WTC11 (cell line): ENCODE measurements around the gene RYR3.

Source experiments
- JUN ChIP-seq: sonication (generic); formaldehyde crosslinking; IDR thresholded peaks from 2 replicates; pipeline ENCODE4 v1.8.0; 2023; ENCODE audit warnings: mild to moderate bottlenecking, missing genetic modification reagents
- KAT7 ChIP-seq: sonication (generic); formaldehyde crosslinking; IDR thresholded peaks from 2 replicates; pipeline ENCODE4 v1.8.1; 2023; ENCODE audit warnings: missing genetic modification reagents, mild to moderate bottlenecking, borderline replicate concordance
- TF ChIP-seq, protein P1 (sequence below): fragments of 200-600 bp; IDR thresholded peaks from 2 replicates; pipeline ENCODE4 v1.8.0; 2022; ENCODE audit warnings: antibody characterized with exemption
- TF ChIP-seq, protein P2 (sequence below): sonication (generic); formaldehyde crosslinking; IDR thresholded peaks from 2 replicates; pipeline ENCODE4 v1.8.1; 2023; ENCODE audit warnings: mild to moderate bottlenecking, missing genetic modification reagents
- TF ChIP-seq, protein P3 (sequence below): sonication (generic); formaldehyde crosslinking; IDR thresholded peaks from 2 replicates; pipeline ENCODE4 v1.8.0; 2022; ENCODE audit warnings: mild to moderate bottlenecking, missing genetic modification reagents
- TF ChIP-seq, protein P4 (sequence below): sonication (generic); formaldehyde crosslinking; IDR thresholded peaks from 2 replicates; pipeline ENCODE4 v1.8.1; 2022; ENCODE audit warnings: low read depth, mild to moderate bottlenecking, moderate library complexity, missing genetic modification reagents, borderline replicate concordance

DNA sequence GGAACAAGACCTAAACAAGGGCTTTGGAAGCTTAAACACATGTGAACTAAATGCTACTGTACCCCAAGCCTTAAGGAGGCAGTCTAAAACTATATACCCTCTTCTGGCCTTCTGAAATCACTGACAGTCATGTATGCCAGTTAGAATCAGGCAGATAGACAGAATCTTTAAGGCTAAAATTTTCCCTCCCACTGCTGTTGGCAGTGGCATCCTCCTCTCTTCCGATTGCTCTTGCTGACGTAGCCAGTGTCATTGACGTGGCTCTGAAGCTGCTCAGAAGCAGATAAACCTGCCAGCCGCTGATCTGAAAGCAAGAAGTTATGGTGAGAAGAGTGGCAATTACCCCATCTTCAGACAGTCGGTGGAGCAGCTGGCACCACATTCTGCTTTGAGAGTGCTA is 3.3 kb downstream of the RYR3 start:
- TF ChIP-seq, protein P1, sequence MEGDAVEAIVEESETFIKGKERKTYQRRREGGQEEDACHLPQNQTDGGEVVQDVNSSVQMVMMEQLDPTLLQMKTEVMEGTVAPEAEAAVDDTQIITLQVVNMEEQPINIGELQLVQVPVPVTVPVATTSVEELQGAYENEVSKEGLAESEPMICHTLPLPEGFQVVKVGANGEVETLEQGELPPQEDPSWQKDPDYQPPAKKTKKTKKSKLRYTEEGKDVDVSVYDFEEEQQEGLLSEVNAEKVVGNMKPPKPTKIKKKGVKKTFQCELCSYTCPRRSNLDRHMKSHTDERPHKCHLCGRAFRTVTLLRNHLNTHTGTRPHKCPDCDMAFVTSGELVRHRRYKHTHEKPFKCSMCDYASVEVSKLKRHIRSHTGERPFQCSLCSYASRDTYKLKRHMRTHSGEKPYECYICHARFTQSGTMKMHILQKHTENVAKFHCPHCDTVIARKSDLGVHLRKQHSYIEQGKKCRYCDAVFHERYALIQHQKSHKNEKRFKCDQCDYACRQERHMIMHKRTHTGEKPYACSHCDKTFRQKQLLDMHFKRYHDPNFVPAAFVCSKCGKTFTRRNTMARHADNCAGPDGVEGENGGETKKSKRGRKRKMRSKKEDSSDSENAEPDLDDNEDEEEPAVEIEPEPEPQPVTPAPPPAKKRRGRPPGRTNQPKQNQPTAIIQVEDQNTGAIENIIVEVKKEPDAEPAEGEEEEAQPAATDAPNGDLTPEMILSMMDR, result no peak
- TF ChIP-seq, protein P2, sequence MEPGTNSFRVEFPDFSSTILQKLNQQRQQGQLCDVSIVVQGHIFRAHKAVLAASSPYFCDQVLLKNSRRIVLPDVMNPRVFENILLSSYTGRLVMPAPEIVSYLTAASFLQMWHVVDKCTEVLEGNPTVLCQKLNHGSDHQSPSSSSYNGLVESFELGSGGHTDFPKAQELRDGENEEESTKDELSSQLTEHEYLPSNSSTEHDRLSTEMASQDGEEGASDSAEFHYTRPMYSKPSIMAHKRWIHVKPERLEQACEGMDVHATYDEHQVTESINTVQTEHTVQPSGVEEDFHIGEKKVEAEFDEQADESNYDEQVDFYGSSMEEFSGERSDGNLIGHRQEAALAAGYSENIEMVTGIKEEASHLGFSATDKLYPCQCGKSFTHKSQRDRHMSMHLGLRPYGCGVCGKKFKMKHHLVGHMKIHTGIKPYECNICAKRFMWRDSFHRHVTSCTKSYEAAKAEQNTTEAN (CRISPR knock-in tag), result no peak
- TF ChIP-seq JUN (CRISPR knock-in tag), result no peak
- TF ChIP-seq KAT7 (CRISPR knock-in tag), result no peak
- TF ChIP-seq, protein P3, sequence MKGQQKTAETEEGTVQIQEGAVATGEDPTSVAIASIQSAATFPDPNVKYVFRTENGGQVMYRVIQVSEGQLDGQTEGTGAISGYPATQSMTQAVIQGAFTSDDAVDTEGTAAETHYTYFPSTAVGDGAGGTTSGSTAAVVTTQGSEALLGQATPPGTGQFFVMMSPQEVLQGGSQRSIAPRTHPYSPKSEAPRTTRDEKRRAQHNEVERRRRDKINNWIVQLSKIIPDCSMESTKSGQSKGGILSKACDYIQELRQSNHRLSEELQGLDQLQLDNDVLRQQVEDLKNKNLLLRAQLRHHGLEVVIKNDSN, result no peak
- TF ChIP-seq, protein P4, sequence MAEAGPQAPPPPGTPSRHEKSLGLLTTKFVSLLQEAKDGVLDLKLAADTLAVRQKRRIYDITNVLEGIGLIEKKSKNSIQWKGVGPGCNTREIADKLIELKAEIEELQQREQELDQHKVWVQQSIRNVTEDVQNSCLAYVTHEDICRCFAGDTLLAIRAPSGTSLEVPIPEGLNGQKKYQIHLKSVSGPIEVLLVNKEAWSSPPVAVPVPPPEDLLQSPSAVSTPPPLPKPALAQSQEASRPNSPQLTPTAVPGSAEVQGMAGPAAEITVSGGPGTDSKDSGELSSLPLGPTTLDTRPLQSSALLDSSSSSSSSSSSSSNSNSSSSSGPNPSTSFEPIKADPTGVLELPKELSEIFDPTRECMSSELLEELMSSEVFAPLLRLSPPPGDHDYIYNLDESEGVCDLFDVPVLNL, result no peak
